Type B pancreatic cell (in vitro differentiated cells): ENCODE data around the gene SNX8. TPM values are rescaled to one million over a fixed set of nuclear protein-coding genes. Genes with fewer than 3 reads are reported as not detected.
"Not testable (repeated sequence)": the region's sequence is repeated elsewhere in the genome, so short reads cannot be mapped to it uniquely, and the experiment has no call there.

Experiments used
- DNase-seq: peaks from one replicate; pipeline ENCODE4 v3.0.0; 2021; ENCODE audit warnings: mixed read lengths; ENCODE audit not compliant: unreplicated experiment; ENCODE audit errors: extremely low spot score
- H3K27ac Mint-ChIP-seq: 2 replicates; pipeline ENCODE4 v1.8.0; 2021; ENCODE audit warnings: mild to moderate bottlenecking, mixed read lengths
- H3K27me3 Mint-ChIP-seq: 2 replicates; pipeline ENCODE4 v1.8.0; 2021; ENCODE audit warnings: mixed read lengths
- H3K36me3 Mint-ChIP-seq: 2 replicates; pipeline ENCODE4 v1.8.0; 2021; ENCODE audit warnings: mixed read lengths
- H3K4me1 Mint-ChIP-seq: one replicate; pipeline ENCODE4 v1.8.0; 2021; ENCODE audit warnings: mixed read lengths; ENCODE audit not compliant: unreplicated experiment
- H3K4me3 Mint-ChIP-seq: 2 replicates; pipeline ENCODE4 v1.8.0; 2021; ENCODE audit warnings: mild to moderate bottlenecking, mixed read lengths
- H3K9me3 Mint-ChIP-seq: 2 replicates; pipeline ENCODE4 v1.8.0; 2021; ENCODE audit warnings: mixed read lengths
- total RNA-seq: library from RNA; stranded (reverse); gene quantifications from 2 replicates; pipeline ENCODE4 v1.2.1, GENCODE V29; 2021; ENCODE audit warnings: low replicate concordance
- TF ChIP-seq, protein P1 (sequence below): fragments of 200-600 bp; sonication (generic); conservative IDR thresholded peaks from 2 replicates; pipeline ENCODE4 v1.5.0; 2021; ENCODE audit warnings: antibody characterized with exemption, mild to moderate bottlenecking

SNX8 gene
- total RNA-seq, 1 donor from 2014 or later, result 29.1 TPM

DNA sequence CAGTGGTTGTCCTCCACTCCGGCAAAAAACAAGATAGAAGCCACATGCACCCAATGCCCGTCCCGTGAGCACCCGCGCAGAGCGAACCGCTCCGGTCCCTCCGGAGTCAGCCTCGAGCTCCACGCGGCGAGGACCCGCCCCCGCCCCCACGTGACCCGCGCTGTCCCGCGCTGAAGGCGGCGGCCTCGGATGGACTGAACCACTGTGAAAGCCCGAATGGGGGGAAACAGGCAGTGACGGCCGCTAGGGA lies 39.6 kb upstream of the SNX8 start:
- Mint-ChIP-seq H3K4me1 (peaks cover 13% of the 10 kb centered on the region), H3K4me3 (peak overlapping the region; percentile 99), H3K27me3 (peaks cover 3% of the 10 kb centered on the region), H3K36me3 (peaks cover 9% of the 10 kb centered on the region), H3K27ac (peak overlapping the region; percentile 100), H3K9me3 (no peaks in the 10 kb centered on the region)
- peak; percentile 92 for DNase-seq
- TF ChIP-seq, protein P1, sequence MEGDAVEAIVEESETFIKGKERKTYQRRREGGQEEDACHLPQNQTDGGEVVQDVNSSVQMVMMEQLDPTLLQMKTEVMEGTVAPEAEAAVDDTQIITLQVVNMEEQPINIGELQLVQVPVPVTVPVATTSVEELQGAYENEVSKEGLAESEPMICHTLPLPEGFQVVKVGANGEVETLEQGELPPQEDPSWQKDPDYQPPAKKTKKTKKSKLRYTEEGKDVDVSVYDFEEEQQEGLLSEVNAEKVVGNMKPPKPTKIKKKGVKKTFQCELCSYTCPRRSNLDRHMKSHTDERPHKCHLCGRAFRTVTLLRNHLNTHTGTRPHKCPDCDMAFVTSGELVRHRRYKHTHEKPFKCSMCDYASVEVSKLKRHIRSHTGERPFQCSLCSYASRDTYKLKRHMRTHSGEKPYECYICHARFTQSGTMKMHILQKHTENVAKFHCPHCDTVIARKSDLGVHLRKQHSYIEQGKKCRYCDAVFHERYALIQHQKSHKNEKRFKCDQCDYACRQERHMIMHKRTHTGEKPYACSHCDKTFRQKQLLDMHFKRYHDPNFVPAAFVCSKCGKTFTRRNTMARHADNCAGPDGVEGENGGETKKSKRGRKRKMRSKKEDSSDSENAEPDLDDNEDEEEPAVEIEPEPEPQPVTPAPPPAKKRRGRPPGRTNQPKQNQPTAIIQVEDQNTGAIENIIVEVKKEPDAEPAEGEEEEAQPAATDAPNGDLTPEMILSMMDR, result no peak

DNA sequence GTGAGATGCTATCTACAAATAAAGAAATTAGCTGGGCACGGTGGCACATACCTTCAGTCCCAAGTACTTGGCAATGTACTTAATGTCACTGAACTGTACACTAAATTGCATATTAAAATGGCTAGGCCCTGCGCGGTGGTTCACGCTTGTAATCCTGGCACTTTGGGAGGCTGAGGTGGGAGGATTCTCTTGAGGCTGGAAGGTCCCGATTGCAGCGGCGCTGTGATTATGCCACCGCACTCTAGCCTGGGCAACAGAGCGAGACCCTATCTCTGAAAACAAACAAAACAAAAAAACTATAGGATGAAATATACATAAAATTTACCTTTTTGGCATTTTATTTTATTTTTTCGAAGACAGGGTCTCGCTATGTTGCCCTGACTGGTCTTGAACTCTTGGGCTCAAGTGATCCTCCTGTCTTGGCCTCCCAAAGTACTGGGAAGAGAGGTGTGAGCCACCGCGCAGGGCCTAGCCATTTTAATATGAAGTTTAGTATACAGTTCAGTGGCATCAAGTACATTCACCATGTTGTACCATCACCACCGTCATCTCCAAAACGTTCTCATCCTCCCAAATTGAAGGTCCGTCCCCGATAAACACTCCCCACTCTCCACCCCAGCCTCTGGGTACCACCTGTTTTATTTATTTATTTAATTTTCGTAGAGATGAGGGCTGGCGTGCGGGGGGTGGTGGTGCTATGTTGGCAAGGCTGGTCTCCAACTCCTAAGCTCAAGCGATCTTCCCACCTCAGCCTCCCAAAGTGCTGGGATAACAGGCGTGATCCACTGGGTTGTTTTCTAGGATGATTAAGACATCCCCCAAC lies 39.1 kb upstream of the SNX8 start:
- Mint-ChIP-seq H3K36me3 (peaks cover 9% of the 10 kb centered on the region), H3K4me1 (peaks cover 13% of the 10 kb centered on the region), H3K4me3 (peak overlapping the region; percentile 99), H3K27ac (peak overlapping the region; percentile 100), H3K27me3 (peaks cover 3% of the 10 kb centered on the region), H3K9me3 (no peaks in the 10 kb centered on the region)
- TF ChIP-seq, protein P1, result no peak
- no peak for DNase-seq

DNA sequence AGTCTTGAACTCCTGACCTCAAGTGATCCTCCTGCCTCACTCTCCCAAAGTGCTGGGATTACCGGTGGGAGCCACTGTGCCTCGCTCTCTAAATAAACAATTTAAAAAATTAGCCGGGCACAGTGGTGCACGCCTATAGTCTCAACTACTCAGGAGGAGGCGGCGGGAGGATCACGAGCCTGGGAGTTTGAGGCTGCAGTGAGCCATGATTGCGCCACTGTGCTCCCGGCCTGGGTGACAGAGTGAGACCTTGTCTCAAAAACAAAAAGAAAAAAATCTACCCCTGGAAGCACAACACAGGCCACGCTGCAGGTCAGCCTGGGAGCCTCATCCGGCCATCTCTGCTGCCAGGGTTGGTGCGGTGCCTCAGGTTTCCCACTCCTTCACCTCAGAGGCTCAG lies 36.6 kb upstream of the SNX8 start:
- TF ChIP-seq, protein P1, result no peak

DNA sequence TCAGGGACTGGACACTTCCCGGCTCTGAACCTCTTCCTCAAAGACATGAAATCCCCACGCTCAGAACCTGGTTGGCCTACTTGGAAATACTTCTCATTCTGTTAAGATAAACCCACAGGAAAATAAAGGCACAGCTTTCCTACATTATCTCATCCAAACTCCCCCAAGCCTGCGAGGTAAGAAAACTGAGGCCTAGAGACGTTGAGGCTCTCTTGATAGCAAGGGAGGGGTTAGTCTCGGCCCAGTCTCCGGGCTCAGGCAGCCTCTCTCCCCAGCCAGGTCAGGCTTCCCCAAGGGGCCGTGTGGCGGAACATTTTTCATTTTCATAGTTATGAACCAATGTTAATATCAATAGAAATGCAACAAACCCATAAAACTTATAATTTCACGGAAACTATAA lies 35.8 kb upstream of the SNX8 start:
- Mint-ChIP-seq H3K9me3 (no peaks in the 10 kb centered on the region), H3K4me1 (no peaks in the 10 kb centered on the region), H3K27me3 (peaks cover 3% of the 10 kb centered on the region), H3K27ac (no peak overlapping the region), H3K4me3 (no peak overlapping the region), H3K36me3 (peaks cover 4% of the 10 kb centered on the region)
- TF ChIP-seq, protein P1, result no peak
- no peak for DNase-seq

More for the DNA sequence above, 36.6 kb upstream of the SNX8 start:
- H3K36me3 Mint-ChIP-seq, result peaks cover 4% of the 10 kb centered on the region
- DNase-seq, result no peak
- peaks cover 2% of the 10 kb centered on the region for H3K4me1 Mint-ChIP-seq
- no peak overlapping the region for H3K4me3 Mint-ChIP-seq
- H3K27me3 Mint-ChIP-seq, result peaks cover 3% of the 10 kb centered on the region
- no peaks in the 10 kb centered on the region for H3K9me3 Mint-ChIP-seq
- no peak overlapping the region for H3K27ac Mint-ChIP-seq

DNA sequence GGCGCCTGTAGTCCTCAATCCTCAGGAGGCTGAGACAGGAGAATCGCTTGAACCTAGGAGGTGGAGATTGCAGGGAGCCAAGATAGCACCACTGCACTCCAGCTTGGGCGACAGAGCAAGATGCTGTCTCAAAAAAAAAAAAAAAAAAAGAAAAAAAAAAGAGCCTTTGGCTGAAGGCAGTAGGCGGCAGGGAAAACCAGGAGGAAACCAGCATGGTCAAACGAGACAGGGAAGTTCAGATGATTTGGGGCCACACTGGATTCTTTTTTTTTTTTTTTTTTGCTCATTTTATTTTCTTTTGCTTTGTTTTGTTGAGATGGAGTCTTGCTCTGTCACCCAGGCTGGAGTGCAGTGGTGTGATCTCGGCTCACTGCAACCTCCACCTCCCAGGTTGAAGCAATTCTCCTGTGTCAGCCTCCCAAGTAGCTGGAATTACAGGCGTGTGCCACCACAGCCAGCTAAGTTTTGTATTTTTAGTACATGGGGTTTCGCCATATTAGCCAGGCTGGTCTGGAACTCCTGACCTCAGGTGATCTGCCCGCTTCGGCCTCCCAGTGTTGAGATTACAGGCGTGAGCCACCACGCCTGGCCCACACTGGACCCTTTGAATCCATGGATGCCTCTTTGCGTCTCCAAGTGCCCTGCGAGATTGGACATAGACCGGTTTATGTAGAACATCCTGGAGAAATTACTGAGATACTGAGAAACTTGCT lies 33.3 kb upstream of the SNX8 start:
- DNase-seq, result not testable (repeated sequence)
- H3K27ac Mint-ChIP-seq, result peak overlapping the region; percentile 76

DNA sequence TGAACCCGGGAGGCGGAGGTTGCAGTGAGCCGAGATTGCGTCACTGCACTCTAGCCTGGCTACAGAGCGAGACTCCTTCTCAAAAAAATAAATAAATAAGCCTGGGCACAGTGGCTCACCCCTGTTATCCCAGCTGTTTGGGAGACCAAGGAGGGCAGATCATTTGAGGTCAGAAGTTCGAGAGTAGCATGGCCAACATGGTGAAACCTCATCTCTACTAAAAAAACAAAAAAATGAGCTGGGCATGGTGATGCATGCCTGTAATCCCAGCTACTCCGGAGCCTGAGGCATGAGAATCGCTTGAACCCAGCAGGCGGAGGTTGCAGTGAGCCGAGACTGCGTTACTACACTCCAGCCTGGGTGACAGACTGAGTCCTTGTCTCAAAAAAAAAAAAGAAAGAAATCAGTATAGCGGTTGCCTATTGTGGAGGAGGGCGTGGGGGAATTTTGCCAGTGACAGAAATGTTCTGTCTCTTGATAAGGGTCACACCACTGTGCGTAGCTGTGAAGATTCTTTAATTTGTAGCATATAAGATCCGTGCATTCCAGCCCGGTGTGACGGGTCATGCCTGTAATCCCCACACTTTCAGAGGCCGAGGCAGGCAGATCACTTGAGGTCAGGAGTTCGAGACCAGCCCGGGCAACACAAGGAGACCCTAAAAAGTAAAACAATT lies 22.5 kb upstream of the SNX8 start:
- H3K36me3 Mint-ChIP-seq, result no peaks in the 10 kb centered on the region
- H3K4me1 Mint-ChIP-seq, result no peaks in the 10 kb centered on the region
- TF ChIP-seq, protein P1, result no peak
- H3K27me3 Mint-ChIP-seq, result no peaks in the 10 kb centered on the region
- no peak overlapping the region for H3K4me3 Mint-ChIP-seq
- no peaks in the 10 kb centered on the region for H3K9me3 Mint-ChIP-seq
- no peak for DNase-seq
- H3K27ac Mint-ChIP-seq, result no peak overlapping the region

More for the DNA sequence above, 33.3 kb upstream of the SNX8 start:
- not testable (repeated sequence) for H3K4me1 Mint-ChIP-seq, H3K4me3 Mint-ChIP-seq, H3K36me3 Mint-ChIP-seq, H3K9me3 Mint-ChIP-seq, H3K27me3 Mint-ChIP-seq

DNA sequence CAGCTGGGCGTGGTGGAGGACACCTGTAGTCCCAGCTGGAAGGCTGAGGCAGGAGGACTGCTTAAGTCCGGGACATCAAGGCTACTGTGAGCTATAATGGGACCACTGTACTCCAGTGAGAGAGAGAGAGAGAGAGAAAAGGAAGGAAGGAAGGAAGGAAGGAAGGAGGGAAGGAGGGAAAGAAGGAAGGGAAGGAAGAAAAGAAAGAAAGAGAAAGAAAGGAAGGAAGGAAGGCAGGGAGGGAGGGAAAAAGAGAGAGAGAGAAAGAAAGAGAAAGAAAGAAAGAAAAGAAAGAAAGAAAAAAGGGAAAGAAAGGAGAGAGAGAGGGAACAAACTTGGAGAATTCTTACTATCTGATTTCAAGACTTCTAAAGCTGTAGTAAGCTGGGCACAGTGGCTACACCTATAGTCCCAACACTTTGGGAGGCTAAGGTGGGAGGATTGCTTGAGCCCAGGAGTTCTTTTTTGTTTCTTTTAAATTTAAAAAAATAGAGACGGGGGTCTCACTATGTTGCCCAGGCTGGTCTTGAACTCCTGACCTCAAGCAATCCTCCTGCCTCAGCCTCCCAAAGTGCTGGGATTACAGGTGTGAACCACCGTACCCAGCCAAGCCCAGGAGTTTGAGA lies 18.5 kb upstream of the SNX8 start:
- DNase-seq, H3K36me3 Mint-ChIP-seq, H3K27me3 Mint-ChIP-seq, H3K27ac Mint-ChIP-seq, H3K4me1 Mint-ChIP-seq, H3K4me3 Mint-ChIP-seq, H3K9me3 Mint-ChIP-seq: not testable (repeated sequence)
